Central memory CD4-positive, alpha-beta T cell (primary cell): ENCODE results near the gene SARDH.

Source experiments
- DNase-seq: peaks from one replicate; pipeline ENCODE4 v3.0.0; 2022
- total RNA-seq, 3 experiments: gene quantifications; one replicate each; lab custom pipeline; 2026; lab: John Stamatoyannopoulos, UW

The SARDH gene, protein sequence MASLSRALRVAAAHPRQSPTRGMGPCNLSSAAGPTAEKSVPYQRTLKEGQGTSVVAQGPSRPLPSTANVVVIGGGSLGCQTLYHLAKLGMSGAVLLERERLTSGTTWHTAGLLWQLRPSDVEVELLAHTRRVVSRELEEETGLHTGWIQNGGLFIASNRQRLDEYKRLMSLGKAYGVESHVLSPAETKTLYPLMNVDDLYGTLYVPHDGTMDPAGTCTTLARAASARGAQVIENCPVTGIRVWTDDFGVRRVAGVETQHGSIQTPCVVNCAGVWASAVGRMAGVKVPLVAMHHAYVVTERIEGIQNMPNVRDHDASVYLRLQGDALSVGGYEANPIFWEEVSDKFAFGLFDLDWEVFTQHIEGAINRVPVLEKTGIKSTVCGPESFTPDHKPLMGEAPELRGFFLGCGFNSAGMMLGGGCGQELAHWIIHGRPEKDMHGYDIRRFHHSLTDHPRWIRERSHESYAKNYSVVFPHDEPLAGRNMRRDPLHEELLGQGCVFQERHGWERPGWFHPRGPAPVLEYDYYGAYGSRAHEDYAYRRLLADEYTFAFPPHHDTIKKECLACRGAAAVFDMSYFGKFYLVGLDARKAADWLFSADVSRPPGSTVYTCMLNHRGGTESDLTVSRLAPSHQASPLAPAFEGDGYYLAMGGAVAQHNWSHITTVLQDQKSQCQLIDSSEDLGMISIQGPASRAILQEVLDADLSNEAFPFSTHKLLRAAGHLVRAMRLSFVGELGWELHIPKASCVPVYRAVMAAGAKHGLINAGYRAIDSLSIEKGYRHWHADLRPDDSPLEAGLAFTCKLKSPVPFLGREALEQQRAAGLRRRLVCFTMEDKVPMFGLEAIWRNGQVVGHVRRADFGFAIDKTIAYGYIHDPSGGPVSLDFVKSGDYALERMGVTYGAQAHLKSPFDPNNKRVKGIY
- 6.2 to 40.9 (median 11.8) reads per million in 3 experiments for total RNA-seq

GRCh38 chr9:133737774-133738639 lies at the start of gene SARDH:
Gene SARDH, minus strand, starts transcription at chr9:133738352. Its CDS starts 4,179 bp downstream, at chr9:133734173.
- no peak for DNase-seq

- no peak for DNase-seq
Measured at GRCh38 chr9:133787754-133788025, 49.5 kb upstream of the SARDH start.

GRCh38 chr9:133786907-133787753 lies 49.0 kb upstream of the SARDH start:
- DNase-seq = no peak

DNA sequence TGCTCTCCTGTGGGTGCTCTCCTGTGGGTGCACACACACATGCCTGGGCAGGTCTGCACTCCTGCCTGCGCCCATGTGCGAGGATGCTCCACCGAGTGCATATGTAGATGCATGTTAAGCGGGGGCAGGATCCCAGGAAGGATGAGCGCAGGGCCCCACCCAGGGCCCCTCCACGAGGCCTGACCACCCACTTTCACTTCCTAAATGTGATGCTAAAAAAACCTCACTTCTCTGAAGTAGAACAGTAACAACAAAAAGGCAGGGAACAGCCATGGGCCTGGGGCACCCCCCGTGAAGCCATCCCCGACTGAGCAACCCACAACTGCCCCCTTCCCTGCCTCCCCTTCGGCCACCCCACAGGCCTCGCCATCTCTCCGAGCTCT lies 48.2 kb upstream of the SARDH start:
- no peak for DNase-seq

DNA sequence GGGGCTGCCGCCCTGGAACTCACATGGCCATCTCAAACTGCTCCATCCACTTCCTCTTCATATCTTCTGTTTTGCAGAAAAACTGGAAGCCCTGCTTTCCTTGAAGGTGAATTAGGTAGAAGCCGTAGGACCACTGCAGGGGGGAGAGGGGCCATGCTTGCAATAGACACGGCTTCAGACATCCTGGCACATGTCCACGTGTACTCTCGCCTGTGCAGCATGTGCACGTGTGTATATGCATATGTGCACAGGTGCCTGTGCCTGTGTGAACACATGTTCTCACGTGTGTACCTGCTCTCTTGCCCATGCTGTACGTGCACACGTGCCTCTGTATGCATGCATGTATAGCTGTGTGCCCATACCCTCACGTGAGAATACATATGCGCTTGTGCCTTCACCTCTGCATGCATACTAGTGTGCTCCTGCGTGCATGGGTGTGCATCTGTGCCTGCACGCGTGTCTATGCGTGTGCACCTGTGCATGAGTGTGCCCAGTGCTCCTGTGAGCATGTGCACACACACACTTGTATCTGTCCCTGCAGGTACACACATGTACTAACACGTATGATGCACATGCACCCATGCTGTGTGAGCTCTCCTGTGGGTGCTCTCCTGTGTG lies 47.7 kb upstream of the SARDH start:
- no peak for DNase-seq

DNA sequence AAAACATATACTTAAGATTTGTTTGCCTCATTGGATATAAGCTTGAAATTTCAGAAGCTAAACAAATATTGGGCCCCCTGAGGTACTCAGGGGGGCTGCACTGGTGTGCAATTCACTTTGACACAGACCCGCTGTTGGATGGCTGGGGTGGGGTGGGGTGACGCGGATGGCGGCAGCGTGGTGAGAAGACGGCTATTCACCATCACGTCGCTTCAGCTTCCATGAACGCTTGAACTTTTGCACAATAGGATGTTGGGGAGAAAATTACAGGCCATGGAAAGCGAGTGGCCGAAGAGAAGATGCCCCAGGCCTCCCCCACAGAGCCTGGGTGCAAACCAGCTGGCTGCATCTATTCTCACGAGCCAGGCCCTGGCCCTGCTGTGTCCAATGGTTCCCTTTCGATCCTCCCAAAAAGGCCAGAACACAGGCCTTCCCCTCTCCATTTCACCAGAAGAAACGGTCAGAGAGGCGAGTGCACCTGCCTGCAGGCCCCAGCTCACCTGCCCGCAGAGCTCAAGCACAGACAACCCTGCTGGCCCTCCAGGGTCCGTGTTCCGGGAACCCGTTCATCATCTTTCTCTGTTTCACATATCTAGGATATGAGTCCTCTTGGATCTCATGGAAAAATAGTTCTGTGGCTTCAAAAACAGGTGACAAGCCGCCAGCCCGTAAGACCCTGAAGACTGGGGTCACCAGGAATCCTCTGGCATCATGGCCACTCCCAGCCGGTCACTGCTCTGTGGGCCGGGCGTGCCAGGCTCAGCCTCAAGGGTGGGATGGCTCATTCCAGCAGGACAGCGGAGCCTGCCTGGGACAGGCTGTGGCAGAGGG lies 46.8 kb upstream of the SARDH start:
- DNase-seq = no peak

GRCh38 chr9:133783331-133783731 lies 45.2 kb upstream of the SARDH start:
- no peak for DNase-seq

DNA sequence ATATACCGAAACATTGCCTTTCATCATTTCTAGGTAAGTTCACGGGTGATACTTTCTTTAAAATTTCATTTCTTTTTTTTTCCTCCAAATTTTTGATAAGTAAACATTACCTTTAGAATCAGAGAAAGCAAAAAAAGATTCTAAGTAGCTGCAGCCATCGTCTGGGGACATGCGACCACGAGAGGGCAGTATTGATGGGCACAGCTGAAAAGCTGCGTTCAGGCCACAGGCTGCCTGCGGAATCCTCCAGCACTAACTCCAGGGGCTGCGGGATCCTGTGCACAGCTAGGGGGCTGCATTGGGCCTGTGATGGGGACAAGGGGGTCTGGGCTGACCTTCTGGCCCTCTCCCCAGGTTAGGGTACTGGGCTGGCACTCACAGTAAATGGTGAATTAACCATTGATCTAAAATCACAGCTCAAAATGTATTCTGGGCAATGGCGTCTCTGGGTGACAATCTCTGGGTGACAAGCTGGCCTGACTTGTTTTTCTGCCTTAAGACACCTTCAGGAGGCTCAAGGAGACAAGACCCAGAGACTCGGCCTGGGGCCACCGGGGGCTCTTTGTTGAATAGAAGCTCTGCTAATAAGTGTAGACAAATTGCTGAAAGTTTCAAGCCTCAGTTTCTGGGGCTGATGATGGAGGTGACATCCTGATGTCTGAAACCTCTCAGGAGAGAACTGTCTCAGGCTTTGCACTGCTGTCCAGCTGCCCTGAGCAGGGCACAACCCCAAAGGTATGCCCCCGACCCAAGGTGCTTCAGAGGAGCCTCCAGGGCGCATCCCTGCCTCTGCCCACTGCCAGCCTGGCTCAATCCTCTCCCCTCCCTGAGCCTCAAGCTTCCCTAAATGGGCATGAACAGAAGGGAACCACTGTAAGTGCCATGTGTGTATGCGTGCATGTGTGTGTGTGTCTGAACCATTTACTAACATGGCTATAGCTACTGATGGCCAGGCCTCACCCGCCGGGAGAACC lies 44.3 kb upstream of the SARDH start:
- DNase-seq = peak; percentile 32

- DNase-seq = no peak
Measured at GRCh38 chr9:133781828-133782135, 43.6 kb upstream of the SARDH start.

- DNase-seq = no peak
Measured at GRCh38 chr9:133780962-133781827, 43.0 kb upstream of the SARDH start.

DNA sequence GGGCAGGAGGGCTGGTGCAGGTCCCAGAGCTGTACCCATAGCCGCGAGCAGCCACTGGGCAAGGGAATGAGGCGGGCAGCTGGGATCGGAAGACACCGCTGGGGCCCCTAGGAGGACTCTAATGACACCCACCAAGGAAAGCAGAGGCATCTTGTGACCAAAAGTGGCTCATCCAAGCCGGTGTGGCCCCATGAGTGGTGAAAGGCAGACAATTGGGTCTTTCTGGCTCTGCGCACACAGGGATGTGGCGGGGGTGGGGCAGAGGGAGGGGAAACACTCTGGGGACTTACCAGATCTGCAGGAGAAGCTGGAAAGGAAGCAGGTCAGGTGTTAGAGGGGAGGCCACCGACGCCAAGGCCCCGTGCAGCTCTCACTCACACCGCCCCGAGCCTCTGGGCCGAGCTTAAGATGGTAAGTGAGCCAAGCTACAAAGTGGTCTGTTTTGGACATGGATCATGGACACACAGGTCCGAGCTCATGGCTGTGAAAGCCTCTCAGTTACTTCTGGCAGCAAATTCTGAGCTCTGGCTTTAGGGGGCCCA lies 42.3 kb upstream of the SARDH start:
- DNase-seq = no peak

GRCh38 chr9:133779516-133780403 lies 41.6 kb upstream of the SARDH start:
- DNase-seq = no peak

- DNase-seq = no peak
Measured at GRCh38 chr9:133779081-133779480, 40.9 kb upstream of the SARDH start.

DNA sequence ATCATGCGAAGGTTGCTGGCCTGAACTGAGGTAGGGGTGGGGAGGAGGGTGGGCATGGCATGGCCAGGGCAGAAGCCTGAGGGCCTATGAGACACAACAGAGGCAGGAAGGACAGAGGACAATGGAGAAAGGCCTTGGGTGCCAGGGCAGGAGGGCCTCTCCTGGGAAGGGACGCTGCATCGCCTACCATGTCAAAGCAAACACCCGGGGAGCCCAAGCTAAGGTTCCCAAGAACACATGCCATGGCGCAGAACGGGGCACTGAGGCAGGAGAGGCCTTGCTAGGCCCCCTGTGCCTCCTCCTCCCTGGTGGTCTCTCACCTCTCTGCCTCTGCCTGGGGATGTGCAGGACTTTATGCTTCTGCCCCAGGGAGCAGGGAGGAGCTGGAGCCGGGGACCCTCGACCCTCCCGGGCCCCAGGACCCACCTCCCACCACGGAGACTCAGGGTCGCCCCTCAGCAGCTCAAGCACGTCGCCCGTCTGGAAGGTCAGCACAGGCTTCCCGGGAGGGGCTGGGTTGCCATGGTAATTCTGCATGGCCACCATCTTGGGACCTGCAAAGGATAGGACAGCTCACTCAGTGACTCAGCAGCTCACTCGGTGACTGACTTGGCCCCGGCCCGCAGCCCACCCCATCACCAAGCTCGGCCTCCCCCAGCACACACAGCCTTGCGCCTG lies 40.3 kb upstream of the SARDH start:
- DNase-seq = no peak

DNA sequence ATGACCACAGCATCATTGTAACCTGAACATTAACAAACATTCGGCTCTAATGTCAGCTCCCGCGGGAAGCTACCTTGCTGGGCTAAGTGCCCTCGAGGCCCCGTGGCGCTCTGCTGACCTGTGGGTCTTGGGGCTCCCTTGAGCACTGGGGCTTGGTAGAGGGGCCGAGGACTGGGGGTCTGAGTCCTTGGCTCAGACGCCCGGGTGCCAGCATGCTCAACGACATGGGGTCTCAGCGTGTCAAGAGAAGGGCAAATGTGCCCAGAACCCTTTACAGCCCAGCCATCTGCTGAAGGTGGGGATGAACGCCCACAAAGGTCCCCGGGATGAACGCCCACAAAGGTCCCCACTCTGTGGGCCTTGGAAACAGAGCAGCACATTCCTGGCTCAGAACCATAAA lies 39.7 kb upstream of the SARDH start:
- DNase-seq = no peak

DNA sequence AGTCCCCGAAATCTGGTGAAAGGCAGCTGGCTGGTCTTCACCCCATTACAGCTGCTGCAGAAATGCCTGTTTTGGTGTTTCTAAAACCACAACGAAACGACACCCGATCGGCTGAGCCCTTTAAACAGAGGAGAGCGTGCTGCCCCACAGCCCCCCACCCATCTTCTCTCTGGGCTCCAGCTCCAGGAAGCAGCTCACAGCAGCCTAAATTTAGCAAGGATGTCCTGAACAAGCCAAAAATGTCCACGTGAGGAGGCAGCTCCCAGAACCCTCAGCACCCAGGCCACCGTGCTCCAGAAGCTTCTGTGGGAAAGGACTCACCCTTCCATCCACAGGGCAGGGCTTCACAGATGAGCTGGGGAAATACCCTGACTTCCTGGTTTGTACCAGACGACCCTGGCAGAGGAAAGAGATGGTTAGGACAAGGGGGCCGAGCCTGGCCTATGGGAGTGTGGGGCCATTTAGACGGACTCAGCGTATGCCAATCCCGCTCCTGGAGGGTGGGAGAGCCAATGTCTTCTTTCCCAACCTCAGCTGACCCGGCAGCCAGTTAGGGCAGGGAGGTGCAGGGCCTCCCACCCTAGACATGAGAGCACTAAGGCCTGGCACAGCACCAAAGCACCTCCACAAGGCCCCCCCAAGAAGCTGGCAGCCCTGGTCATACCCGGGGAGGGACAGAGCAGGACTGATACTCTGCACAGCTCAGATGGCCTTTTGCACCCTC lies 39.1 kb upstream of the SARDH start:
- DNase-seq = no peak
